Endometrial microvascular endothelial cells (primary cell): ENCODE data around the gene TMEFF2. TPM values are rescaled to one million over a fixed set of nuclear protein-coding genes. Genes with fewer than 3 reads are reported as not detected.

Experiments used
- in situ Hi-C: cut with HindIII; loops from 2 replicates; pipeline ENCODE4 v1.10.0; 2017; ENCODE audit warnings: low sequenced_read_pairs, low pct_unique_long_range_greater_than_20kb; ENCODE audit errors: inconsistent ontology term
- total RNA-seq: library from RNA; depleted of rRNA; stranded (reverse); fragments of >200 nt; gene quantifications from one replicate; pipeline ENCODE4 v1.2.3, GENCODE V29; 2015; ENCODE audit errors: inconsistent ontology term

TMEFF2 gene
- total RNA-seq, 1 donor from 2014 or later, result not detected

DNA sequence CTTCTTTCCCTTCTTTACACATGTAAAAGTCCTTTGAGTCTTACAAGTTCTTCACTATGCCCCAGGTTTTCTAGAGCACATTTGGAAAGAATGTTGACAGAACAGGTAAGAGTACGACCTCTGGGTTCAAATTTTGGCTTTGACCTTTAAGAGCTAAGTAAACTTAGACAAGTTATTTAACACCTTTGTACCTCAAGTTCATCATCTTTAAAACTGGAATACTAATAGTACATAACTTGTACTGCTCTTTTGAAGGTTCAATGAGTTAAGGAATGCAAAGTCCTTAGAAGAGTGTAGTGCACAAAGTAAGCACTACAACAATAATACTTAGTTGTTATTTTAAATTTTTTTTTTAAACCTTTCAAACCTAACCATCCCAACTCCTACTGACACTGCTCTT lies 156.6 kb downstream of the TMEFF2 start:
- in situ Hi-C loops, result no loop called here

DNA sequence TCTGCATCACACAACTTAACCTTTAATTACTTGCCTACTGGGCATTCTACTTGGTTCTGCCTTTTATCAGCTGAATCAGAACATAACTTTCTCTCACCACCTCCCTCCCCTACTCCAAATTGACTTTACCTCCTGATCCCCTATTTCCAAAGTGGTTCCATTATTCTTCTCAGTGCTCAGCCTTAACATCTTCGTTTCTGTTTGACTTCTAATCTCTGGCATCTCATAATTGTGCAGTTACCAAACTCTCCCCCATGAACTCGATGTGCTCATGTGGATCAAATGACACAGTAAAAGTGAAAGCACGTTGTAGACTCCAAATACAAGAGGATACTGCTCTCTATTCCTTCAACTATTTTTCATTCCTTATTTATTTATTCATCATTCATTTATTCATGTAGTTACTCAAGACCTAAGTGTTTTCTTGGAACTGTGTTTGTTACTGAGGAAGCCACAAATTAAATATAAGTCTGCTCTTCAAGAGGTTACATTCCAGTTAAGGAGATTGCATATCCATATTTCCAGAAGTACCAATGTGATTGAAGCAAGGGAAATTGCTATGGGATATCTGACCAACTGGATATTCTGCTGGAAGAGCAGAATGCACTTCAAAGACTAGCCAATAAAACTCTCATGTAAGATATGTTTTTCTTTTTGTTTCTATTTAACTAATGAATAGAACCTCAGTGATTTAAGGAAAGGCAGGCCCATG lies 158.8 kb downstream of the TMEFF2 start:
- in situ Hi-C loops, result no loop called here

DNA sequence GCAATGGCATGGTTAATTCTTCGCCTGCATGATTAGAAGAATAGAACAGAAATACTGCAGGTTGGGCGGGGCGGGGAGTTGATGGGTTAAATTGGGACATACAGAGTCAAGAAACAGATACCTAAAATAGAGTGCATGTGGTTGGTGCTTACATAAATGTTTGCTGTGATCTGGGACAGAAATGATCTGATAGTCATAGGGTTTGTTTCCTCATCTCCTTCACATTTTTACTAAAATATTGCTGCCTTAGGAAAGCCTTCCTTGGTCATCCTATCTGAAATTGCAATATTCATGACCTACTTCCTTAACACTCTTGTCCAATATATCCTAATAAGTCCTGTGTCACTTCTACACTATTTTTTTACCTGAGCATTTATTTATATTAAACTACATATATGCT lies 163.9 kb downstream of the TMEFF2 start:
- in situ Hi-C loops, result no loop called here

DNA sequence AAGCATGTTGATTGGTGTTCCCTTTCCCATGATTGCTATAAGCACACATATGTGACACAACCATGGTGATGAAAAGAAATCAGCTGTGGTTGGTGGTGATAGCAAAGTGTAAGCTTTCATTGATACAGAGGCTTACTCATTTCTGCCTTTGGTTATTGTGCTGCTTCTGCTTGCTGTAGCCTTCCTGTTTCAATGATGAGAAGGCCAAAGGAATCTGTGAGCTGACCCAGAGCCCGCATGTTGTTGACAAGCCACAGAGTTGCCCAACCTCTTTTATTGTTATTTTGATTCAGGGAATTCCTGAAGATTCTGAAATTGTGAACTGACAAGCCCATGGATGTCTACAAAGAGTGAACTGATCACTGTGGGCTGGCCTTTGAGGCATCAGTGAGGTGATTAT lies 164.4 kb downstream of the TMEFF2 start:
- in situ Hi-C loops, result no loop called here

DNA sequence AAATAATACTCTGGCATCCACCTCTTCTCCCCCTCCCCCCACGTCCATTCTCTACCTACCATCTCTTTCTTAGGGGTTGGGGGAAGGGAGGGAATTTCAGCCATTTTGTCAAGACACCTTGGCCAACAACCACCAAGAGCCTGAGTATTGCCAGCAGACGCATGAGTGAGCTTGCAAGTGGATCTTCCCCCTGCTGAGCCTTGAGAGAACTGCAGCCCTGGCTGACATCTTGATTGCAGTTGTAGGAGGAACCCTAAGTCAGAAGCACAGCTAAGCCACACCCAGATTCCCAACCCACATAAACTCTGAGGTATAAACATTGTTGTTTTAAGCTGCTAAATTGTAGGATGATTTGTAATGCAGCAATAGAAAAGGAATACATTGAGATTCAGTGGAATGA lies 165.6 kb downstream of the TMEFF2 start:
- in situ Hi-C loops, result no loop called here

DNA sequence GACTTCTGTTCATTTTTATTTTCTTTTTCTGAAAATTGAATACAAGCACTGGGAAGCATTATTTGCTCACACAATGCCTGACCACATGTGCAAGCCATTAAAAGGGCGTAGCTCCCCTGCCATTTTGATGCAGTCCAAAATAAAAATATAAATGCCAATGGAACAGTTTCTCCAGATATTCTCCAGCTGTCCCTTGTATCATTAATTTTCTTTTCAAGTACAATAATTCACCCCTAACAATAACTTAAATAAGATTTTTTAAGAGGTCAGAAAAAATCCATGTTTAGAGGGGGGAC lies 168.0 kb downstream of the TMEFF2 start:
- in situ Hi-C loops, result no loop called here

DNA sequence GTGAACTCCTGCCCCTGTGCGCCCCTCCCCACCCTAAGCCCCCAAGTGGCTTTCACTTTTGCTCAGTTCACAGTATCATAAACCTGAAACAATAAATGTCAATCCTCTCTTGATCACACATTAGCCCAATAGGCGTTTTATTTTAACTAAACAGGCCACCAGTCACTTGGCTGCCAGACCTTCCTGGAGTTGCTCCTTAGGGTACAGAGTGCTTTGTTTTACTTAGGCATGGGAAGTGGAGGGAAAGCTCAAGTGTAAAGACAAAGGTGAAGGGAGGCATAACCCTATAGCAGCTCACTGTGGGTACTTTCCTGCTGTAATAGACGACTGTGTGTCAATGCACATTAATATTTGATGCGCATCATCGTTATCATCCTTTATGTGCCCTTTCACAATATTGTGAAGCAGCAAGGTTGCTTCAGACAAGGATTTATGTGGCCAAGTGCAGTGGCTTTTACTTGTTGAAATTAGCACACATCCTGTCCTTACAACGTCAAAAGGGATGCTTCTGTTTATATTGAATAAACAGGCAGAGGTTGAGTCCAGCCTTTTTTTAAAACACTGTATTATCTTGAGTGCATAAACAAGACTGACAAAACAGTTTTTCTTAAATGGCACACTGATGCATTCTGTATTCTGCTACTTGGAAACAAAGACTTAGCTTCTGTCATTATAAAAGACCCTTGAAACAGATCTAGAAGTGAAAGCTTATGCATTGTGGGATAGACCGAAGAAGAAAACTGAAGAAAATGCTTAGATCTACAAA lies 168.5 kb downstream of the TMEFF2 start:
- in situ Hi-C loops, result no loop called here

DNA sequence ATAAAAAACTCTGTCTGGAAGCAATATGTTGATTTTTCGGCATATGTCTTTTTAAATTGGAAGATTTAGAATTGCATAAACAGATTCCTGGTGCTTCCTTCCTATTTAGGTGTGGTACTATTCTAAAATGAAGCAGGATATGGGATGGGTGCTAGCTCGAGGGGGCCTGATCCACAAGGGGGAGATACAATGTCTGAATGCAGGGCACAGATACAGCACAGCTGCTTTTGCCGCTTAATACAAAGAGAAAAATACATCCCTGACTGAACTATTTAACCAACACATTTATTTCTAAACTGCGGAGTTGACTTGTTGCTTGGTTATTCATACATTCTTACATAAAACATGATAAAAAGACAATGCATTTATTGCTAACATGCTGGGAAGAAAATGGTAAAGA lies 169.1 kb downstream of the TMEFF2 start:
- in situ Hi-C loops, result no loop called here

DNA sequence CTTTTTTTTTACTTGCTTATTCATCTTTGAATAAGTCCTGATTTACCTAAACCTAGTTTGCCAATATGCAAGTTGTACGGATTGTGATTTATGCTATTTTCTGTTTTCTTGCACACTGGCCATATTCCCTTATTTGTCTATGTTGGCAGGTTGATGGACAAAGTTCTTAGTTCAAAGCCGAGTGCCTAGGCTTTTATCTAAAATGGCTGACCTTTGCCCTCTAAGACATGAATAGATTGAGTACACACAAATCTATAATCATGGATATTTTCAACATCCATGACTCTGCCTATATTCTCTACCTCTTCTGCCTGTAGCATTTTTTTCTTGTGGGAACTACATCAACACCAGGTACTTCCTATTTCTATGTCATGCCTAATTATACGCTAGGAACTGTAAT lies 171.7 kb downstream of the TMEFF2 start:
- in situ Hi-C loops, result no loop called here

DNA sequence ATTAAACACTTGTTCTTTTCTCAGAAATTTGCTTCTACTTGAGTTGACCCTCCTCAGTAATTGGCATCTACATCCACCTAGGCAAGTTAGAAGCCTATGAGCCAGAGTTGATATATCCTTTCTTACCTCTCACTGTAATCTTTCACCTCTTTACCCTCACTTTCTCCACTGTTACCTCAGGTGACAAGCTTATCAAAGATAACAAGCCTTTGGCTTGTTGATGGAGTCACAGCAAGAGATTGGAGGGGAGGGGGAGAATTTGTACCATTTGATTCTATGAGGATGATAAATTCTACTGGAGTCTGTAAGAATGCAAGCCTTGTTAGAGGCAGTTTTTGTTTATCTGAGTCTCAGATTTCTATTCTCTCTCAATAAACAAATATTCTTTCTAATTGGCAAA lies 176.9 kb downstream of the TMEFF2 start:
- in situ Hi-C loops, result no loop called here

DNA sequence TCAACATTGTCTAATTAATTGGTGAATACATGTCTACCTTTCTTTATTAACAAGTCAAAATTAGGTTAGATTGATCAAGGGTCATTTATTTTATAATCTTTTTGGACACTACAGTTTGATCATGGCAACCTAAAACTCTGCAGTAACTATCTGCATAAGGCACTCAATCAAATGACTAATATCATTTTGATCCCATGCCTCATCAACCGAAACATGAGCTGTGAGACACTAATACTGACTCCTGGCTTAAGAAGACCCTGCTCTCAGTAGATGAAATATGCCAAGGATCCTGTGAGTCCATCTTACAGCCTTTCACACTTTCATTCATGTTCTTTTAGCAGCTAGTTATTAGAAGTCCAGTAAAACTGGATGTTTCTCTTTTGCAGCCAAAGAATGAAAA lies 178.5 kb downstream of the TMEFF2 start:
- in situ Hi-C loops, result no loop called here

DNA sequence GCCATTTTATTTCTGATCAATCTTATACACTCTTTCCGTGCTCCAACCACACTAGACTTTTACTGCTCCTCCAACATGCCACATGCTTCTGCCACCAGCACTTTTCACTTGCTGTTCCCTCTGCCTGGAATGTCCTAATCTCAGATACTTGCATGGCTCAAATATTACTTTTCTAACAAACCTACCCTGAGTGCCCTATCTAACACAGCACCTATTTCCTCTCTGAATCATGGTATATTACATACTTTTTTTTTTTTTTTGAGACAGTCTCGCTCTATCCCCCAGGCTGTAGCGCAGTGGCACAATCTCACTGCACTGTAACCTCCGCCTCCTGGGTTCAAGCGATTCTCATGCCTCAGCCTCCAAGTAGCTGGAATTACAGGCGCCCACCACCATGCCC lies 181.5 kb downstream of the TMEFF2 start:
- in situ Hi-C loops, result no loop called here

DNA sequence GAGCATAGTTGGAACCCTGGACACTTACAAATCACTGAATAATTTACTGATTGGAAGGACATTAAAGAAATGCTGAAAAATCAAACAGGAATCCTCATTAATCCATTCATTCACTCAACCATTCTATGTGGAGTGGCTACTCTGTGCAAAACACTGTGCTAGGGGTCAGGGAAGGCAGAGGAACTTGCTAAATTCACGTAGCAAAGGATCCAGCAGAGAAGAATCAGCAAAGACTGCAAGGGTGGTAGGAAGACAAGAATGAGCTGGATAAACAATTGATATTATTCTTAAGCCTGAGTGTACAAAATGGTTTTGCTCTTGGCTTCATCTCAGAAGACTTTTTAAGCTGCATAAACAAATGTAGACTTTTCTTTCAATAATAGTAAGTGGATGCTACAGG lies 183.5 kb downstream of the TMEFF2 start:
- in situ Hi-C loops, result no loop called here

DNA sequence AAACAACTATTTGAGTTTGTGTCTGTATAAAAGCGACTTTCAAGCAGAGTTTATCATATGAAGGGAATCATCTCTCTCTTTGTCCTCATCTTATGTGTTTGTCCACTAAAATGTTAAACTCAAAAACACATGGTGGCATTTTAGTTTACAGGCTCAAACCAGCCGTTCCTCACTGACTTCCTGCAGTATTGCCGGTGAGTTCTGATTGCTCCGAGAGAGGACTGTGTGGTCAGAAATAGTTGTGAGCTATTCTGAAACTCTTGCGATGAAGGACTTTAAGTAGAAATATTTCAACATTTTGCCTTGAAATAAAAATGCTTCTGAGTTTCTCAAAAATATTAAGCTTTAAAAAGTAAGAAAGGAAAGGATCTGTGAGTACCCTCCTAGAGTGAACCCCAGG lies 184.7 kb downstream of the TMEFF2 start:
- in situ Hi-C loops, result no loop called here

DNA sequence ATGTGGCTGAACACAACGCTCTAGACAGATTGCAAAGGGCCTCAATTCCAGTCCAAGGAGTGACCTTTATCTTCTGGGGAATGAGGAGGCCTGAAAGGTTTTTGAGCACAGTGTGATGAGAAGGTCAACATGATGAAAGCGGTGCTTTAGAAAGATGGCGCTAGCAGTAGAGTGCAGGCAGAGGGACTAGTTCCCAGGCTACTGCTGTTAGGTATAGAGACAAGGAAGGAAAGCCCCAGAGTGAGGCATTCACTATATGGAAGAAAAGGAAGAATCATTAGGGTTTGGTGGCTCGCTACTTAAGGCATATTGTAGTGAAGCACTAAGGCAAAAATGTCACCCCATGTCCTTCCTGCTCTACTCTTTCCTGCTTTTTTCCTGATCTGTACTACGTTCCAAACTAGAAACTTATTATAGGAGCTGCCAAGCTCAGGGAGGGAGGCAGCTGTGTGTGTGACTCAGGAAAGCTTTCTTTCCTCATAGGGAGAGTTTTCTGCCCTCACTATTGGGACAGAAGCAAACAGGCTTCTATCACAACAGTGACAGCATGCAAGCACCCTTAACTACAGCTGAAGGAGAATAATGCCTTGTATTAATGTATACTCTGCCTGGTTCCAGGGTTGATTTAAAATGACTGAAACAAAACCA lies 187.0 kb downstream of the TMEFF2 start:
- in situ Hi-C loops, result no loop called here

DNA sequence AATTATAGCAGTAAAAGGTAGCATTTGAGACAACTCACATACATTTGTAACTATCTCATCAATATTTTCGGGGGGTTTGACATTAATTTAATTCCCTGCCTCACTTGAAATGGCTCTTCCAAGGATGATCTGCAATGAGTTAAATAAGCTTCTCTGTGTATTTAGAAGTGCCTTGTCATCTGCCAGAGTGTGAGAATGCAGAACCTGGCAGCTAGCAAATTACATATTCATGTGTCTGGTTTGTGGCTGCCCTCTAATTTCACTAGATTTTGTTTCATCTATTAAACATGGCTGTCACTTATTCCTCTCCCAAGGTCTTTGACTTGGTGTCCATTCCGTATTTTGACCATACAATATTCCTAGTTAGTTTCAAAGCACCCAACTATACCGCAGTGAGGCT lies 189.5 kb downstream of the TMEFF2 start:
- in situ Hi-C loops, result no loop called here

DNA sequence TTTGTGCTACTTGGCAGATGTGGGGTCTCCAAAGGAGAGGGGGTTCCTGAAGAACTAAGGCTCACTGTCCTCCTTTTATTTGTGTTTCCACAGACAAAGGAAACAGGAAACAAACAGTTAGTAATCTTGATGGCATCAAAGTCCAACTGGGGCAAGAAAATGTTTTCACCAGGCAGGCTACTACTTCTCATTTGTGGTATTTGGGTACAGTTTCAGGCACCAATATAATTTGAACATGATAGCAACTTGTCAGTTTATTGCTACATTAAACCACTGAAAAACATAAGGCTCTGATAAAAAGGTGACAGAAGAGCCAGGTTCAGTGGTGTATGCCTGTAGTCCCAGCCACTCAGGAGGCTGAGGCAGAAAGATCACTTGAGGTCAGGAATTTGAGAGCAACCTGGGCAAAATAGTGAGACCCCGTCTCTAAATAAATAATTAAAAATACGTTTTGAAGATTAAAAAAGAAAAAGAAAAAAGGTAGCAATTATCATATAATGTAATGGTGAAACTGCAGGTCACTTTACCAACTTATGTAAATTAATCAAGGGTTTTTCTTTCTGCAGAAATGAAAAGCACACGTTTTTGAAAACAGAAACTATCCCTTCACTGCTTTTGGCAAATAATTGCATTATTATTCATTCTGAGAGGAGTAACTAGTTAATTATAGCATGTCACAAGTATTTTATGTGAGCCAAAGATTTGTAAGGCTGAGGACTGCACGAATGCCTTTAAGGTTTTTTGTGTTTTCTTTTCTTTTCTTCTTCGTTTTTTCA lies 190.4 kb downstream of the TMEFF2 start:
- in situ Hi-C loops, result no loop called here

DNA sequence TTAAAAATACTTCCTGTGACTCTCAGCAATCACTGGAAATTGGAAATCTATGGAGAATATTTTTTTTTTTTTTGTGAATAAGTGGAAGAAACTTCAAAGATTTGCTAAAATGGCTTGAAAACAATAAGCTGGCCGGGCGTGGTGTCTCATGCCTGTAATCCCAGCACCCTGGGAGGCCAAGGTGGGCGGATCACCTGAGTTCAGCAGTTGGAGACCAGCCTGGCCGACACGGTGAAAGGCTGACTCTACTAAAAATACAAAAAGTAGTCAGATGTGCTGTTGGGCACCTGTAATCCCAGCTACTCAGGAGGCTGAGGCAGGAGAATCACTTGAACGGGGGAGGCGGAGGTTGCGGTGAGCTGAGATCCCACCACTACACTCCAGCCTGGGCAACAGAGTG lies 192.3 kb downstream of the TMEFF2 start:
- in situ Hi-C loops, result no loop called here

DNA sequence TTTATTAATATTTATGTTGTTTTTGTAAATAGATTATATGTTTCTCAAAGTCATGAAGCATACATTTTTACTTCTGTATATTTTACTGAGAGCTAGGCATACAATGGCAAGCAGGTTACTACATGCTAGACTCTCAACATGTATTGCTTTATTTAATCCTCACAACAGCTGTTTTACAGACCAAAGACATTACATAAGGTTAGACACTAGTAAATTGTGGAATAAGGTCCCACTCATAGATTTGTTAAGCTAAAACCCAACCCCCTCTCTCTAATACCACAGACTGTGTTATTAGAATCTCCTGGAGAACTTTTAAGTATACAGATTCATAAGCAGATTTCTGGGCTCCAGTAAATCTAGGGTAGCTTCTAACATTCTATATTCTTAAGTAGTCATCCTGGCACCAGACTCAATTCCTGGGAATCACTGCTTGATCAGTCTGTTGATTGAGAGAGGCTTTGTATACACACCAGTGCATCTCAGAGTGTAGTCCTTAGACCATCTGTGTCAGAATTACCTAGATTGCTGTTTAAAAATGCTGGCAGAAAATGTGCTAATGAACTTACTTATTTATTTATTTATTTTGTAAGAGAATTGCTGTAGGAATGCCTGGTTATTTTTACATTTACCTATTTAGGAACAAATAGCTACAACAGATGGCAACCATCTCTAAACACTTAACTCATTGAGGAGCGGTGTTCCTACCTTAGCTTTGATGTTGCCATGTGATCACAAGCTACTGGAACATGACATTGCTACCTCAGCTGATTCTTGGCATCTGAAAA lies 194.3 kb downstream of the TMEFF2 start:
- in situ Hi-C loops, result no loop called here
